ENCODE results near the gene C2CD2.

The C2CD2 gene

GRCh38 chr21:41974752-41975053 is 20.9 kb upstream of the C2CD2 start:
- 84% methylated on average over 4 of the region's 4 CpGs for WGBS
- no peak overlapping the region for H3K9ac ChIP-seq (ENCODE audit: low read depth, low read length)
- H3K27me3 ChIP-seq (ENCODE audit: insufficient read depth, low read length): no peaks in the 10 kb centered on the region
- H3K4me1 ChIP-seq (ENCODE audit: insufficient read depth, low read length): no peaks in the 10 kb centered on the region; the same call in 1 of the 2 replicates
- no peaks in the 10 kb centered on the region for H3K36me3 ChIP-seq (ENCODE audit: insufficient read depth, low read length)
- H3K4me3 ChIP-seq (ENCODE audit: low read length): no peak overlapping the region
- H3K27ac ChIP-seq (ENCODE audit: low read depth, low read length): no peak overlapping the region
- peaks cover 7% of the 10 kb centered on the region; the same call in 1 of the 2 replicates for H3K9me3 ChIP-seq (ENCODE audit: insufficient read depth, low read depth, low read length)

GRCh38 chr21:41973861-41974751 is 20.3 kb upstream of the C2CD2 start:
- 84% methylated on average over 14 of the region's 14 CpGs for WGBS
- Histone ChIP-seq H3K27ac (ENCODE audit: low read depth, low read length) (no peak overlapping the region), H3K9me3 (ENCODE audit: insufficient read depth, low read depth, low read length) (peaks cover 2% of the 10 kb centered on the region; the same call in 1 of the 2 replicates), H3K4me1 (ENCODE audit: insufficient read depth, low read length) (no peaks in the 10 kb centered on the region; the same call in 1 of the 2 replicates), H3K9ac (ENCODE audit: low read depth, low read length) (no peak overlapping the region), H3K27me3 (ENCODE audit: insufficient read depth, low read length) (no peaks in the 10 kb centered on the region), H3K36me3 (ENCODE audit: insufficient read depth, low read length) (no peaks in the 10 kb centered on the region), H3K4me3 (ENCODE audit: low read length) (no peak overlapping the region)

- Histone ChIP-seq H3K4me1 (ENCODE audit: insufficient read depth, low read length) (no peaks in the 10 kb centered on the region; the same call in 1 of the 2 replicates), H3K9ac (ENCODE audit: low read depth, low read length) (no peak overlapping the region), H3K36me3 (ENCODE audit: insufficient read depth, low read length) (no peaks in the 10 kb centered on the region), H3K4me3 (ENCODE audit: low read length) (no peak overlapping the region), H3K27ac (ENCODE audit: low read depth, low read length) (no peak overlapping the region), H3K27me3 (ENCODE audit: insufficient read depth, low read length) (no peaks in the 10 kb centered on the region), H3K9me3 (ENCODE audit: insufficient read depth, low read depth, low read length) (no peaks in the 10 kb centered on the region)
- 94% methylated on average over 15 of the region's 15 CpGs for WGBS
Measured at GRCh38 chr21:41973427-41973831, 19.6 kb upstream of the C2CD2 start.

GRCh38 chr21:41972511-41973205 is 18.8 kb upstream of the C2CD2 start:
- Histone ChIP-seq H3K27ac (ENCODE audit: low read depth, low read length) (no peak overlapping the region), H3K36me3 (ENCODE audit: insufficient read depth, low read length) (no peaks in the 10 kb centered on the region), H3K4me3 (ENCODE audit: low read length) (no peak overlapping the region), H3K27me3 (ENCODE audit: insufficient read depth, low read length) (no peaks in the 10 kb centered on the region), H3K9me3 (ENCODE audit: insufficient read depth, low read depth, low read length) (no peaks in the 10 kb centered on the region), H3K4me1 (ENCODE audit: insufficient read depth, low read length) (peaks cover 4% of the 10 kb centered on the region), H3K9ac (ENCODE audit: low read depth, low read length) (no peak overlapping the region)
- WGBS: 90% methylated on average over 23 of the region's 23 CpGs

GRCh38 chr21:41971891-41972290 is 18.1 kb upstream of the C2CD2 start:
- Histone ChIP-seq H3K27me3 (ENCODE audit: insufficient read depth, low read length) (no peaks in the 10 kb centered on the region), H3K9me3 (ENCODE audit: insufficient read depth, low read depth, low read length) (no peaks in the 10 kb centered on the region), H3K27ac (ENCODE audit: low read depth, low read length) (no peak overlapping the region), H3K4me1 (ENCODE audit: insufficient read depth, low read length) (peaks cover 5% of the 10 kb centered on the region), H3K4me3 (ENCODE audit: low read length) (no peak overlapping the region), H3K9ac (ENCODE audit: low read depth, low read length) (no peak overlapping the region), H3K36me3 (ENCODE audit: insufficient read depth, low read length) (no peaks in the 10 kb centered on the region)
- WGBS: 82% methylated on average over 6 of the region's 6 CpGs

GRCh38 chr21:41970751-41971653 is 17.2 kb upstream of the C2CD2 start:
- no peaks in the 10 kb centered on the region for H3K36me3 ChIP-seq (ENCODE audit: insufficient read depth, low read length)
- no peaks in the 10 kb centered on the region for H3K27me3 ChIP-seq (ENCODE audit: insufficient read depth, low read length)
- H3K4me3 ChIP-seq (ENCODE audit: low read length): no peak overlapping the region
- peaks cover 5% of the 10 kb centered on the region for H3K4me1 ChIP-seq (ENCODE audit: insufficient read depth, low read length)
- no peak overlapping the region for H3K9ac ChIP-seq (ENCODE audit: low read depth, low read length)
- no peaks in the 10 kb centered on the region for H3K9me3 ChIP-seq (ENCODE audit: insufficient read depth, low read depth, low read length)
- 90% methylated on average over 20 of the region's 20 CpGs for WGBS
- no peak overlapping the region for H3K27ac ChIP-seq (ENCODE audit: low read depth, low read length)

- 89% methylated on average over 5 of the region's 5 CpGs for WGBS
Measured at GRCh38 chr21:41970106-41970391, 16.2 kb upstream of the C2CD2 start.

GRCh38 chr21:41967708-41968107 is 13.9 kb upstream of the C2CD2 start:
- Histone ChIP-seq H3K4me1 (ENCODE audit: insufficient read depth, low read length) (peaks cover 5% of the 10 kb centered on the region), H3K4me3 (ENCODE audit: low read length) (no peak overlapping the region), H3K27ac (ENCODE audit: low read depth, low read length) (no peak overlapping the region), H3K27me3 (ENCODE audit: insufficient read depth, low read length) (no peaks in the 10 kb centered on the region), H3K36me3 (ENCODE audit: insufficient read depth, low read length) (no peaks in the 10 kb centered on the region), H3K9ac (ENCODE audit: low read depth, low read length) (no peak overlapping the region), H3K9me3 (ENCODE audit: insufficient read depth, low read depth, low read length) (no peaks in the 10 kb centered on the region)
- 73% methylated on average over 4 of the region's 4 CpGs for WGBS

More at GRCh38 chr21:41970106-41970391, 16.2 kb upstream of the C2CD2 start:
- Histone ChIP-seq H3K4me3 (ENCODE audit: low read length) (no peak overlapping the region), H3K9ac (ENCODE audit: low read depth, low read length) (no peak overlapping the region), H3K36me3 (ENCODE audit: insufficient read depth, low read length) (no peaks in the 10 kb centered on the region), H3K4me1 (ENCODE audit: insufficient read depth, low read length) (peaks cover 5% of the 10 kb centered on the region), H3K27me3 (ENCODE audit: insufficient read depth, low read length) (no peaks in the 10 kb centered on the region), H3K27ac (ENCODE audit: low read depth, low read length) (no peak overlapping the region), H3K9me3 (ENCODE audit: insufficient read depth, low read depth, low read length) (no peaks in the 10 kb centered on the region)

GRCh38 chr21:41966872-41967621 is 13.2 kb upstream of the C2CD2 start:
- Histone ChIP-seq H3K36me3 (ENCODE audit: insufficient read depth, low read length) (no peaks in the 10 kb centered on the region), H3K9ac (ENCODE audit: low read depth, low read length) (no peak overlapping the region), H3K27me3 (ENCODE audit: insufficient read depth, low read length) (no peaks in the 10 kb centered on the region), H3K4me3 (ENCODE audit: low read length) (no peak overlapping the region), H3K9me3 (ENCODE audit: insufficient read depth, low read depth, low read length) (no peaks in the 10 kb centered on the region), H3K27ac (ENCODE audit: low read depth, low read length) (no peak overlapping the region), H3K4me1 (ENCODE audit: insufficient read depth, low read length) (peaks cover 5% of the 10 kb centered on the region)
- 92% methylated on average over 10 of the region's 10 CpGs for WGBS

GRCh38 chr21:41966041-41966833 is 12.4 kb upstream of the C2CD2 start:
- Histone ChIP-seq H3K4me3 (ENCODE audit: low read length) (no peak overlapping the region), H3K9ac (ENCODE audit: low read depth, low read length) (no peak overlapping the region), H3K9me3 (ENCODE audit: insufficient read depth, low read depth, low read length) (no peaks in the 10 kb centered on the region), H3K4me1 (ENCODE audit: insufficient read depth, low read length) (peaks cover 8% of the 10 kb centered on the region), H3K36me3 (ENCODE audit: insufficient read depth, low read length) (no peaks in the 10 kb centered on the region), H3K27ac (ENCODE audit: low read depth, low read length) (no peak overlapping the region), H3K27me3 (ENCODE audit: insufficient read depth, low read length) (no peaks in the 10 kb centered on the region)
- WGBS: 96% methylated on average over 11 of the region's 11 CpGs

All from HUES64 (cell line).